Measurements from ENCODE around the gene SCAF11. TPM values are rescaled to one million over a fixed set of nuclear protein-coding genes. Genes with fewer than 3 reads are reported as not detected.

SCAF11 gene
- total and polyA plus RNA-seq, 10 of the 15 experiments (the other 5 are each of a cell fraction or from before 2014, with no cell fraction given) = 42.0 to 153 (median 100) TPM

GRCh38 chr12:45994736-45995135 is 4.4 kb upstream of the SCAF11 start (continued):
- TF ChIP-seq ZNF687 (IDR thresholded peaks at IDR 0.05) (no peak), RAD51 (IDR thresholded peaks at IDR 0.05) (no peak)

- DNase-seq (ENCODE audit: low read depth, low spot score) (no peak), FAIRE-seq (peak; percentile 80), ATAC-seq (peak; percentile 27)
- H3K79me2 ChIP-seq (ENCODE audit: control insufficient read depth, insufficient read depth, low read length) = peaks cover 43% of the 10 kb centered on the region
- peak overlapping the region; percentile 85 for H2AFZ ChIP-seq (ENCODE audit: control insufficient read depth, low read depth, low read length)
- TSS peak; percentile 95 for BruUV-seq (replicated peaks)
- no peaks in the 10 kb centered on the region for H3K36me3 ChIP-seq (ENCODE audit: control insufficient read depth in 2 of 2, insufficient read depth in 2 of 2, low read length in 1 of 2)
- ChIA-PET CTCF (interaction anchor here (0.6 to 2.3 kb wide), 18 partner anchors 10 to 725 kb away, joined by 3 to 22 read pairs (median 3); no protein-coding TSS in a partner anchor), RAD21 (ENCODE audit: unreplicated experiment) (interaction anchor here (0.6 to 4.6 kb wide), 17 partner anchors 14 to 1030 kb away, joined by 3 to 22 read pairs (median 4); no protein-coding TSS in a partner anchor), POLR2A (interaction anchor here (0.6 to 1.9 kb wide), 6 partner anchors 63 to 878 kb away, joined by 3 to 11 read pairs (median 5); partner anchors contain the start of gene SLC38A1), SMC1A (ENCODE audit: uncharacterized antibody, unreplicated experiment) (interaction anchor here (0.7 to 3.3 kb wide), 11 partner anchors 9 to 312 kb away, joined by 3 to 18 read pairs (median 4); no protein-coding TSS in a partner anchor)
- H3K27me3 ChIP-seq (replicated peaks in 1 of 2; ENCODE audit: control insufficient read depth in 2 of 2, insufficient read depth in 2 of 2, low read length in 1 of 2) = no peaks in the 10 kb centered on the region
- no peaks in the 10 kb centered on the region for H4K20me1 ChIP-seq (ENCODE audit: control insufficient read depth, insufficient read depth)
- H3K27ac ChIP-seq (ENCODE audit: control insufficient read depth, insufficient read depth) = peak overlapping the region; percentile 67
- intact Hi-C loops (cut with micrococcal nuclease; ENCODE audit: unreplicated experiment) (loop anchor here (2.0 to 5.0 kb wide), 8 partner anchors 81 to 449 kb away; partner anchors contain the start of genes ARID2 and SLC38A1), in situ Hi-C loops (cut with MboI) (no loop called here)
- H3K9me3 ChIP-seq (replicated peaks; ENCODE audit: control insufficient read depth, insufficient read depth, low read length) = no peaks in the 10 kb centered on the region
- H3K4me1 ChIP-seq (ENCODE audit: control insufficient read depth, insufficient read depth, low read length) = peaks cover 5% of the 10 kb centered on the region
- peak overlapping the region; percentile 67 for H3K4me3 ChIP-seq
- peak overlapping the region; percentile 73 for H3K9ac ChIP-seq (ENCODE audit: control insufficient read depth, insufficient read depth, low read length)
- 1% methylated on average over 71 of the region's 71 CpGs for WGBS (ENCODE audit: insufficient coverage, insufficient replicate concordance, low lambda C conversion rate, missing lambda C conversion rate)
- H3K4me2 ChIP-seq (ENCODE audit: control insufficient read depth, insufficient read depth) = peak overlapping the region; percentile 70
- TF ChIP-seq RB1 (IDR thresholded peaks at IDR 0.05; ENCODE audit: borderline replicate concordance) = peak; percentile 48; the same call in 1 of the 2 replicates
- peak; percentile 80; the same call in 1 of the 2 replicates for TF ChIP-seq LARP7 (IDR thresholded peaks at IDR 0.05)
- peak; percentile 26; the same call in 1 of the 2 replicates for TF ChIP-seq TARDBP (IDR thresholded peaks at IDR 0.05; ENCODE audit: borderline replicate concordance)
- TF ChIP-seq NR2F1 (conservative IDR thresholded peaks at IDR 0.05) = peak; percentile 65; the same call in 1 of the 2 replicates
- TF ChIP-seq POLR2A (IDR thresholded peaks at IDR 0.05; ENCODE audit: low read depth, low read length) = peak; percentile 92
- TF ChIP-seq MXI1 (IDR thresholded peaks at IDR 0.05; ENCODE audit: low read depth, low read length) = peak; percentile 55
- TF ChIP-seq RAD51 (IDR thresholded peaks at IDR 0.05) = peak; percentile 40
- peak; percentile 71 for TF ChIP-seq DPF2 (IDR thresholded peaks at IDR 0.05)
- peak; percentile 86 for TF ChIP-seq BACH1 (IDR thresholded peaks at IDR 0.05; ENCODE audit: borderline replicate concordance)
- peak; percentile 80 for TF ChIP-seq TAF1 (IDR thresholded peaks at IDR 0.05; ENCODE audit: borderline replicate concordance, low read depth, low read length)
- TF ChIP-seq NFYB (IDR thresholded peaks at IDR 0.05; ENCODE audit: insufficient read depth, low read depth, low read length) = no peak
- TF ChIP-seq IKZF1 (conservative IDR thresholded peaks at IDR 0.05) = peak; percentile 92
- TF ChIP-seq RELA (IDR thresholded peaks at IDR 0.05; ENCODE audit: borderline replicate concordance, partially characterized antibody) = peak; percentile 76
- peak; percentile 55; the same call in 1 of the 2 replicates for TF ChIP-seq NKRF (conservative IDR thresholded peaks at IDR 0.05)
Observed at GRCh38 chr12:45991284-45992249, 1.2 kb upstream of the SCAF11 start.
